Endothelial cell of umbilical vein (primary cell): ENCODE results near the gene C14orf132.

Source experiments
- CTCF ChIP-seq, 2 donors: IDR thresholded peaks; 1 replicate in 1 of 2; 2 replicates in 1 of 2; pipeline ENCODE4 v1.5.1; 2011; ENCODE audit warnings: low read length in 2 of 2, mild to moderate bottlenecking in 2 of 2, moderate library complexity in 2 of 2, control low read depth in 1 of 2, inconsistent platforms in 1 of 2, low read depth in 1 of 2; ENCODE audit not compliant: insufficient read depth in 1 of 2; ENCODE audit errors: extremely low read depth in 1 of 2
- EZH2 ChIP-seq: IDR thresholded peaks from 2 replicates; pipeline ENCODE4 v1.6.1; 2012; ENCODE audit warnings: borderline replicate concordance, low read depth, mild to moderate bottlenecking, moderate library complexity, low read length, inconsistent platforms; ENCODE audit not compliant: severe bottlenecking
- FOS ChIP-seq: IDR thresholded peaks from 2 replicates; pipeline ENCODE4 v1.6.1; 2011; ENCODE audit warnings: mild to moderate bottlenecking, low read length, moderate library complexity, borderline replicate concordance; ENCODE audit not compliant: insufficient read depth
- GATA2 ChIP-seq: IDR thresholded peaks from 2 replicates; pipeline ENCODE4 v1.7.0; 2011; ENCODE audit warnings: low read depth, mild to moderate bottlenecking, moderate library complexity, mixed read lengths, low read length; ENCODE audit not compliant: insufficient read length, insufficient read depth
- JUN ChIP-seq: IDR thresholded peaks from 2 replicates; pipeline ENCODE4 v1.6.1; 2011; ENCODE audit warnings: borderline replicate concordance, low read depth; ENCODE audit not compliant: insufficient read length, insufficient read depth
- MAX ChIP-seq: IDR thresholded peaks from 2 replicates; pipeline ENCODE4 v1.6.1; 2011; ENCODE audit not compliant: insufficient read depth, insufficient read length
- MYC ChIP-seq: IDR thresholded peaks from one replicate; pipeline ENCODE4 v1.6.1; 2011; ENCODE audit warnings: mild to moderate bottlenecking, low read depth, low read length
- POLR2A ChIP-seq: IDR thresholded peaks from 2 replicates; pipeline ENCODE4 v1.6.1; 2012; ENCODE audit warnings: low read depth, mild to moderate bottlenecking, control low read depth, low read length
- POLR2AphosphoS5 ChIP-seq: IDR thresholded peaks from 2 replicates; pipeline ENCODE4 v1.6.1; 2012; ENCODE audit warnings: low read depth, mild to moderate bottlenecking, control low read depth, low read length, moderate library complexity; ENCODE audit not compliant: insufficient read depth

GRCh38 chr14:96086574-96087077, 47.5 kb downstream of the C14orf132 start:
- no peak for TF ChIP-seq POLR2A
- no peak for TF ChIP-seq CTCF (IDR thresholded peaks at IDR 0.05; ENCODE audit: extremely low read depth in 1 of 2, insufficient read depth in 1 of 2, low read depth in 1 of 2, low read length in 2 of 2)
- TF ChIP-seq JUN: no peak
- no peak for TF ChIP-seq POLR2AphosphoS5
- TF ChIP-seq MYC: no peak
- no peak for TF ChIP-seq FOS
- no peak for TF ChIP-seq EZH2
- no peak for TF ChIP-seq MAX
- no peak for TF ChIP-seq GATA2
